ENCODE measurements around the gene KDM4C.

- TF ChIP-seq CTCF (IDR thresholded peaks at IDR 0.05) (no peak), EZH2 (IDR thresholded peaks at IDR 0.05; ENCODE audit: borderline replicate concordance, insufficient read depth, low read depth, low read length, poor library complexity, severe bottlenecking) (no peak)
Observed at GRCh38 chr9:6876195-6876894, 118.6 kb downstream of the KDM4C start.
